Stomach smooth muscle (tissue), 2 donors: Measurements from ENCODE around the gene HEXD.
"Not testable (repeated sequence)": the region's sequence is repeated elsewhere in the genome, so short reads cannot be mapped to it uniquely, and the experiment has no call there.

Experiments used
- H3K27ac ChIP-seq: one replicate; pipeline ENCODE4 v1.7.0; 2013; ENCODE audit warnings: mild to moderate bottlenecking, low read length, inconsistent platforms
- H3K27me3 ChIP-seq, 2 donors: one replicate each; pipeline ENCODE4 v1.7.0; 2013; ENCODE audit warnings: low read length in 2 of 2; ENCODE audit not compliant: insufficient read depth in 2 of 2, control insufficient read depth in 1 of 2
- H3K36me3 ChIP-seq, 2 donors: one replicate each; pipeline ENCODE4 v1.7.0; 2013; ENCODE audit warnings: low read length in 2 of 2; ENCODE audit not compliant: control insufficient read depth in 2 of 2, insufficient read depth in 2 of 2
- H3K4me1 ChIP-seq: one replicate; pipeline ENCODE4 v1.7.0; 2013; ENCODE audit warnings: low read length; ENCODE audit not compliant: control insufficient read depth, insufficient read depth
- H3K4me3 ChIP-seq, 2 donors: one replicate each; pipeline ENCODE4 v1.7.0; 2013; ENCODE audit warnings: low read length in 2 of 2
- H3K9ac ChIP-seq, 2 donors: one replicate each; pipeline ENCODE4 v1.7.0; 2013; ENCODE audit warnings: low read length in 2 of 2, mild to moderate bottlenecking in 1 of 2
- H3K9me3 ChIP-seq, 2 donors: one replicate each; pipeline ENCODE4 v1.7.0; 2013; ENCODE audit warnings: low read length in 2 of 2; ENCODE audit not compliant: control insufficient read depth in 2 of 2
- donor health status: healthy.
- donor health status: Pancreatic carcinoma.

Gene HEXD

DNA sequence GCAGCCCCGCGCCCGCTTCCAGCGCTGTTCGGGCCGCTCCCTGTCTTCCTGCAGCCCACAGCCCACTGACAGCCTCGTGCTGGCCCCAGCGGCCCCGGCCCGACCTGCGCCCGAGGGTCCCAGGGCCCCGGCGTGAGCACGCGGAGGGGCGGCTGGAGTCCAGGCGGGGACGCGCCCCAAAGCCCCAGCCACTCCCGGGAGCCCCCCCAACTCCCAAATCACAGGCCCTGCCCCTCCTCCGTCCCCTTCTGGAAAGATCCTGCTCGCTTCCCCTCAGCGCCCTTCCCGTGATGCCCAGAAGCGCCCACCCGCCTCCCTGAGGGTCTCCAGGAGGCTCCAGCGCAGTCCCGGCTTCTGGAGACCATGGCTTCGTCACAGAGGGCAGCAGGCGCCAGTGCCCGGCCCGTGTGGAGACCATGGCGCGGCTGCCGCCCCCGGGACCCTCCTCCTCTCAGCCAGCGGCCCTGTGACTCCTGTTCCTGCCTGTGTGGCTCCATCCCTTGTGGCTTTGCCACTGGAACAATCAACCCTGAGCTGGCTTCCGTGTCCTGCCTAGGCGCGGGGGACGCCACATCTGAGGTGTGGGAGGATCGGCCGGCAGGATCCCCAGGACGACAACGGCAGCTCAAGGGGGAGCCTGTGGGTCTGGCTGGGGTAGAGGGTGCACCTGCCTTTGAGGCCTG lies 42.6 kb upstream of the HEXD start:
- Histone ChIP-seq H3K27ac (no peak overlapping the region), H3K9me3 (no peaks in the 10 kb centered on the region), H3K27me3 (peaks cover 44 to 64% of the 10 kb centered on the region in 2 donors), H3K4me3 (no peak overlapping the region), H3K9ac (no peak overlapping the region), H3K36me3 (no peaks in the 10 kb centered on the region), H3K4me1 (peaks cover 15% of the 10 kb centered on the region)

DNA sequence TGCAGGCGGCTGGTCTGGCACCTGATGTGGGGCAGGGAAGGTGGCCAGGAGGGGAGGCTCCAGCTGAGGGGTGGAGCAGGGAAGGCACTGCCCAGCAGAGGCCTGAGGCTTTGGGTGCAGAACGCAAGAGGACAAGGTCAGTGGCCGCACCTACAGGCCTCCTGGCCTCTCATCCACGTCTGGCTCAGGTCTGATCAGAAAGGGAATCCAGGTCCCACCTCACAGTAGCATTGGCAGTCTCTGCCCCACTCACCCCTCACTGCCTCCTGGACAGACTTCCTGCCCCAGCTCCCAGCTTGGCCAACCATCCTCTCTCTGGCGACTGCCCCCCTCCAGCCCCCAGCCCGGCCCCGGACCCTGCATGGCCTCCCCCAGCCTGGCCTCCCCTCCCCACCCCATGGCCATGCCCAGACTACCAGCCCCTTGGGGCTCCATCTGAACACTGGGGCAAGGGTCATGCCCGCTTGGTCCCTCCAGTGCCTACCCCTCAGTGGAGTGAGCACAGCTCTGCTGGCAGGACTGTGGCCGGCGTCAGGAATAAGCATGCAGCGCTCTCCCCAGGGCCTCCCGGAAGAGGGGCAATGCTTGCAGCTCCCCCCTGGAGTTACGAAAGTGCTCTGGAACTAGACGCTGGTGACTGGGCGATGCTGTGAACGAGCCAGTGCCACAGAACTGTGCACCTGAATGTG lies 42.0 kb upstream of the HEXD start:
- Histone ChIP-seq H3K27me3 (peaks cover 37 to 60% of the 10 kb centered on the region in 2 donors), H3K9me3 (no peaks in the 10 kb centered on the region), H3K36me3 (no peaks in the 10 kb centered on the region), H3K9ac (no peak overlapping the region), H3K27ac (no peak overlapping the region), H3K4me1 (peaks cover 8% of the 10 kb centered on the region), H3K4me3 (no peak overlapping the region)

DNA sequence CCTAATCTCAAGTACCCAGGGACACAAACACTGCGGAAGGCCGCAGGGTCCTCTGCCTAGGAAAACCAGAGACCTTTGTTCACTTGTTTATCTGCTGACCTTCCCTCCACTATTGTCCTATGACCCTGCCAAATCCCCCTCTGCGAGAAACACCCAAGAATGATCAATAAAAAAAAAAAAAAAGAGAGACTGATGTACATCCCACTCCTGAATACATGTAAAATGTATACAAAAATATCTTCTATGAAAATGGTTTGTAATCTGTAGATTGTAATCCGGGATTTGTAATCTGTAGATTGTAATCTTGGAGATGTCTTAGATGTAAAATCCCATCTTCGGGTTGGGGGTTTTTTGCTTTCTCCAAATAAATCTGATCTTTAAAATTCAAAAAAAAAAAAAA lies 40.9 kb upstream of the HEXD start:
- not testable (repeated sequence) for H3K9me3 ChIP-seq, H3K4me1 ChIP-seq
- H3K27me3 ChIP-seq = peaks cover 36 to 49% of the 10 kb centered on the region in 2 donors

DNA sequence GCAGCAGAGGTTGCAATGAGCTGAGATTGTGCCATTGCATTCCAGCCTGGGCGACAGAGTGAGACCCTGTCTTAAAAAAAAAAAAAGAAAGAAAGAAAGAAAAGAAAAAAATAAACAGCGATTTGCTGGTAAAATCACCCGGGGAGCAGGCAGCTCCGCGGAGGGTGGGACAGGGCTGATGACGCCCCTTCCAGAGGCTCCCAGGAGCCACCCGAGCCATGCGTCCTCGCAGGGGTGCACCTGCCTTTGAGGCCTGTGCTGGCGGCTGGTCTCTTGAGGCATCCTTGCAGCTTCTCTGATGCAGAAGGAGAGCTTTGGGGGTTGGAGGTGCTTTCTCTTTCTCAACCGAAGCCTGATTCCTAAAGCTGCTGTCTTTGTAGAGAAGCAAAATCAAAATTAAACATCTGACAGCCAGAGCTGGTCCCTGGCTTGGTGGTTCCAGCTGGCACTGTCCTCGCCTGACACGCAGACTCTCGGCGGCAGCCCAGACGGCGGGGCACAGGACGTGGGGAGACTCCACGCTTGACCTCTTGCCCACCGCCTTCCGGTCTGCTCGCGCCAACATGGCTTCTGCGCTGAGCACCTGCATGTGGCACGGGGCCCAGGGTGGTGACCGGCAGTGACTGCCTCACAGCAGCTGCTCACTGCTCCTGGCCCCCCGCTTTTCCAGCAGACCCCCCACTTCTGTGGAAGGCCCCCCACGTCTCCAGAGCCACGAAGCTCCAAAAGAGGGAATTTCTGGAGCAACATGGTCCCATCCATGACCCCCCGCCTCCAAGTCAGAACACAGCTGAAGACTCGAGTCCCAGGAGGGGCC lies 40.0 kb upstream of the HEXD start:
- no peaks in the 10 kb centered on the region for H3K36me3 ChIP-seq
- H3K4me3 ChIP-seq = no peak overlapping the region
- H3K27me3 ChIP-seq = peaks cover 30 to 43% of the 10 kb centered on the region in 2 donors

More for the DNA sequence above, 40.9 kb upstream of the HEXD start:
- not testable (repeated sequence) for H3K9ac ChIP-seq, H3K4me3 ChIP-seq, H3K36me3 ChIP-seq, H3K27ac ChIP-seq

DNA sequence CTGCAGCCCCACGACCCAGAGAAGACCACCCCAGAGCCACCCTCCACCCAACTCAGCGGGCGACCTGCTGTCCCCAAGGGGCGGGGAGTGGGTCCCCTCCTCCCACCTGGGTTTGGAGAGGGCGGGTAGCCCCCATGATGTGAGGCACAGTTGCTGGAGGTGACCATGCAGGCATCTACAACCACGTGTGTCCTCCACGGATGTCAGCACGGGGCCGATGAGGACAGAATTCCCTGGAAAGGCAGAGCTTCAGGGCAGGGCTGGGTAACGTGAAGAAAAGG lies 39.5 kb upstream of the HEXD start:
- Histone ChIP-seq H3K27me3 (peaks cover 33 to 43% of the 10 kb centered on the region in 2 donors), H3K36me3 (no peaks in the 10 kb centered on the region), H3K9ac (no peak overlapping the region), H3K27ac (no peak overlapping the region), H3K4me1 (peaks cover 3% of the 10 kb centered on the region), H3K4me3 (no peak overlapping the region), H3K9me3 (no peaks in the 10 kb centered on the region)

More for the DNA sequence above, 40.0 kb upstream of the HEXD start:
- no peak overlapping the region for H3K27ac ChIP-seq
- peaks cover 3% of the 10 kb centered on the region for H3K4me1 ChIP-seq
- H3K9me3 ChIP-seq = no peaks in the 10 kb centered on the region
- no peak overlapping the region for H3K9ac ChIP-seq

DNA sequence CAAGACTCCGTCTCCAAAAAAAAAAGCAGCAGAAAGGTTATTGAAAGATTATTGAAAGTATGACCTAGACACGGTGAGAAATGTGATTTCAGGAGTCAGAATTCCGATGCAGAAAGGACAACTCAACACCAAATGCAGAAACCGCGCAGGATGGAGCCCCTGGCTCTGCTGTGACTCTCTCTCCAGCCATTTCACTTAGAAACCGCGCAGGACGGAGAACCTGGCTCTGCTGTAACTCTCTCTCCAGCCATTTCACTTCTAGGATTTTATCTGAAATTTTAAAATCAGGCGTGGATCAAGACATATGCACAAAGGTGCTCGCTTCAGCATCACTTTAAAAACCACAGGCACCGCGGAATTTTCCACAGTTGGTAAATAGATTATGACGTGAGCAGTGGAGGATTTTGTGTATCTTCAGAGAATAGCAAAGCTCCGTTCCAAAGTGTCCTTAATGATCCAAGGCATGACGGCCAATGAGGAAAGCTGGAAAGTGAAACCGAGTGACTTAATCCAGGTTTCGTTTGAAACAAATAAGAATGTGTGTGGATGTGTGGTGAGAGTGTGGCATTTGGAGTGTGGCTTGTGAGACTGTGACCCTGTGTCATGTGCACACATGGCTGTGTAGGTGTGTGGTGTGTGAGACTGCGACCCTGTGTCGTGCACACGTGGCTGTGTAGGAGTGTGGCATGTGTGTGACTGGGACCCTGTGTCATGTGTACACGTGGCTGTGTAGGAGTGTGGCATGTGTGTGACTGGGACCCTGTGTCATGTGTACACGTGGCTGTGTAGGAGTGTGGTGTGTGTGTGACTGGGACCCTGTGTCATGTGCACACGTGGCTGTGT lies 37.1 kb upstream of the HEXD start:
- Histone ChIP-seq H3K27ac (no peak overlapping the region), H3K4me3 (peak overlapping the region in 1 of 2 donors; percentile 44), H3K4me1 (peaks cover 16% of the 10 kb centered on the region), H3K9me3 (no peaks in the 10 kb centered on the region), H3K9ac (no peak overlapping the region), H3K36me3 (no peaks in the 10 kb centered on the region), H3K27me3 (peaks cover 29 to 41% of the 10 kb centered on the region in 2 donors)

DNA sequence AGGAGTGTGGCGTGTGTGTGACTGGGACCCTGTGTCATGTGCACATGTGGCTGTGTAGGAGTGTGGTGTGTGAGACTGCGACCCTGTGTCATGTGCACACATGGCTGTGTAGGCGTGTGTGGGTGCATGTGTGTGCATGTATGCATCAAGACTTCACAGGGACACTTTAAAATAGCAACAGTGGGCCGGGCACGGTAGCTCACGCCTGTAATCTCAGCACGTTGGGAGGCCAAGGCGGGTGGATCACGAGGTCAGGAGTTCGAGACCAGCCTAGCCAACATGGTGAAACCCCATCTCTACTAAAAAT lies 36.5 kb upstream of the HEXD start:
- H3K4me1 ChIP-seq = peaks cover 18% of the 10 kb centered on the region
- not testable (repeated sequence) for H3K36me3 ChIP-seq, H3K4me3 ChIP-seq, H3K27ac ChIP-seq, H3K9ac ChIP-seq, H3K9me3 ChIP-seq
- H3K27me3 ChIP-seq = peaks cover 26 to 40% of the 10 kb centered on the region in 2 donors

DNA sequence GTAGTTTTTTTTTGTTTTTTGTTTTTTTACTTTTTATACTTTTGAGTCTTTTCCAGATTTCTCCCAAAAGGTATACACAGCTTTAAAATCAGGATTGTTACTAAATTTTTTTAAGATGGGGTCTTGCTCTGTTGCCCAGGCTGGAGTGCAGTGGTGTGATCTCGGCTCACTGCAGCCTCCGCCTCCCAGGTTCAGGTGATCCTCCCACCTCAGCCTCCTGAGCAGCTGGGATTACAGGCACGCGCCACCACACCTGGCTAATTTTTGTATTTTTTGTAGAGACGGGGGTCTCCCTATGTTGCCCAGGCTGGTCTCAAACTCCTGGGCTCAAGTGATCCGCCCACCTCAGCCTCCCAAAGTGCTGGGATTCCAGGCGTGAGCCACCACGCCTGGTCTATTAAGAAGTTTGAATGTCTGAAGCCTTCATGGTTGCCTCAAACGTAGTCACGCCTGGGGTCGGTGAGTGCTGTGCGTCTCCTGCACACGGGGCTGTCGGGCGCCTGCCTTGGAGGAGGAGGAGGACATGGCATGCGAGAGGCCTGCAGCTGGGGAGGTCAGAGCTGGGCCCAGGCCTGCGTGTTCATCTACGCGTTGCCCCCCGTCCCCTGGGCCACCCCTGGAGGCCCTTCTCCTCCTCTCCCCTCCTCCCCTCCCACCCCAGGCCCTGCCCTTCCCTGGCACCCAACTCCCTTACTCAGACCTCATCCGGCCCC lies 35.8 kb upstream of the HEXD start:
- H3K9ac ChIP-seq, H3K9me3 ChIP-seq, H3K27ac ChIP-seq, H3K4me3 ChIP-seq, H3K36me3 ChIP-seq: not testable (repeated sequence)
- peaks cover 27 to 47% of the 10 kb centered on the region in 2 donors for H3K27me3 ChIP-seq
- peaks cover 22% of the 10 kb centered on the region for H3K4me1 ChIP-seq

DNA sequence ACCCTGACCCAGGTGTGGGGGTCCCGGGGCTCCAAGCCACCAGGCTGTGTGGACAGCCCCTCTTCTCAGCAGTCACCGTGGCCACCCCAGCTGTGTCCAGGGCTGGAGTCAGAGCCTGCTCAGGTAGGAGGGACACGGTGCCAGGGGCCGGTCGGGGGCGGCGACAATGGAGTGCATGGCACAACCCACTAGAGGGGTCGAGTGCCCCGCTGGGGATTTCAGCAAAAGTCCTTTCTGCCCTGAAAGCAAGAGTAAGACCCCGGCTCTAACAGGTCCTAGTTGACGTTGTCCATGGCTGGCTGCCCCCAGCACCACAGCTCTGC lies 35.3 kb upstream of the HEXD start:
- H3K4me1 ChIP-seq = peaks cover 22% of the 10 kb centered on the region
- peaks cover 27 to 47% of the 10 kb centered on the region in 2 donors for H3K27me3 ChIP-seq
- H3K27ac ChIP-seq = no peak overlapping the region
- H3K4me3 ChIP-seq = no peak overlapping the region
- H3K36me3 ChIP-seq = no peaks in the 10 kb centered on the region
- H3K9me3 ChIP-seq = no peaks in the 10 kb centered on the region
- H3K9ac ChIP-seq = no peak overlapping the region

DNA sequence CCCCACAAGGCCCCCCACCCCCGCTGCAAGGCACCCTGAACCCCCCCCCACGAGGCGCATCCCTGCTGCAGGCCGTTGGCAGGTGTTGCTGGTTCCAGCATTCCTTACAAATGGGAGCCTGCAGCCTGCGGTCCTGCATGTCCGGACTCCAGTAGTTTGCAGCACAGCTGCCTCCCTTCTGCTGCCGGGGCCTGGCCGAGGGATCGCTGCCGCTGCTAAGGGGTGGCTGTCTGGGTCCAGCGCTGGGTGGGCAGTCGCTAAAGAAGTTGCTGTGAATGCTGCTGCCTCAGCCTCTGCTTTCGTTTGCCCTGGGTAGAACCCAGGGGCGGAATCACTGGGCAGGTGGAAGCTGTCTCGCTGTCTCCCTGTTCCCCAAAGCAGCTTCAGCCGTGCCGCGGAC lies 34.7 kb upstream of the HEXD start:
- no peak overlapping the region for H3K9ac ChIP-seq
- no peak overlapping the region for H3K4me3 ChIP-seq
- H3K9me3 ChIP-seq = no peaks in the 10 kb centered on the region
- H3K36me3 ChIP-seq = no peaks in the 10 kb centered on the region
- H3K4me1 ChIP-seq = peaks cover 22% of the 10 kb centered on the region
- H3K27me3 ChIP-seq = peaks cover 25 to 43% of the 10 kb centered on the region in 2 donors
- H3K27ac ChIP-seq = no peak overlapping the region
